Measurements from ENCODE around the gene IAPP. TPM values are rescaled to one million over a fixed set of nuclear protein-coding genes. Genes with fewer than 3 reads are reported as not detected.

The IAPP gene
- total and polyA plus RNA-seq, 9 of the 15 experiments (the other 6 are each of a cell fraction or from before 2014, with no cell fraction given): not detected

DNA sequence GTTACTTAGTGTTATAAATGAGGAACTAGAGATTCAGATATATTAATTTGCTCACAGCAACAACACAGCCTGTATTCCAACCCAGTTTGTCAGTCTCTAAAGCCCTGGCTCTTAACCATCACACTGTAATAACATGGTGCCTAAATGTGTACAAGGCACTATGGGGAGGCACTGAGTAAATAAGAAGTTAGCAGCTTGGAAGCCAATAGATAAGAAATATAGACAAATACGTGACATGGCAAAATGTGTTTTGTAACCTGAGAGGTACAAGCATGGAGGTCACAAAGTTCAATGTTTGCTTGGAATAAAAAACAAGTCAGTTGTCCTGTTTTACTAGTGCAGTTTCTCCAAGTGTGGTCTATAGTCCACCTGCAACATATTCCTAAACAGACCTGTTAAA lies 21.7 kb upstream of the IAPP start (continued):
- TF ChIP-seq, protein P1, sequence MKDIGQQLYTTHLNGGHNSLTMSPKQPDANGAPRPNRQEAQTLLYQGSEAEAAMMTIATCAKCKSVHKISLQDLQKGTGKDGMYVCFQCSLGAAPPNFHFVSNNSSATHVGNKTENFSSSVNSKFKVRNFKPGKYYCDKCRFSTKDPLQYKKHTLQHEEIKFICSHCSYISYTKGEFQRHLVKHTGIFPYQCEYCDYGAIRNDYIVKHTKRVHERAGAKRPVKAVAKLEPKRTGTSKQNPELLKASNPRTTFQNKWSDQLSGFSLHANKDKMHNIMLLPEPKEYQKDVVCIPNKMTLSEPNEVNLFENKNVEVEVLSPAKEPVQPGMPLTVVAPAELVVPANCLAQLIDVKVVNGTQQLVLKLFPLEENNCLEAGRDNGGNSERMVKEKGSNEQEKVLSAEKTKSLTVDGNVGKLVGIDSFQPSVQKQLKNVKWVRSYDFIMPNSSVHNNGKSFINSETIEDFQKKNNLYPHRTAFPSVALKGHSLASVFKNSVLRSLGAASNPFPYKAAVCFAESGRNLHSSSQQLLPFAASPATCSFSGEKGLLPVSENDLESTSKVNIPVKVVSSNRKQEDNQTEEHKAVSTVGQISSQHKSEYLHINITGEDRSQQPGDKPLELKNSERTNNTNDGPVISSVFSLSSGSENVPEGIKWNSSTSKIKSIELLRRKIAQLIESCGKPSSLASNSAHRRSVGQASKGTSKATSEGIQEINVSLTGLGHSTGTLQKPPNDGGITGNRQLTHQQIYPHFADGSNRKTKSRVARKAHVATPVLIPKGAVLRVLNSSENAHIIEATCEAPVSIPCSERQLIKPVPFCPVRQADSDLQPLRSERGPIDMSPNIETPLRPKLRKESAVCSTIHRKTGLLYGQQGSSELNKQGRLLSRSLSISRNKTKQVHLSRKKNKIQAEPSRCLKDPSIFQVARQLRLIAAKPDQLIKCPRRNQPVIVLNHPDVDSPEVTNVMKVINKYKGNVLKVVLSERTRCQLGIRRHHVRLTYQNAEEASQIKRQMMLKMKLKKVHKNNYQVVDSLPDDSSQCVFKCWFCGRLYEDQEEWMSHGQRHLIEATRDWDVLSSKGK (CRISPR knock-in tag; IDR thresholded peaks at IDR 0.05): no peak
- TF ChIP-seq TEAD1 (CRISPR knock-in tag; IDR thresholded peaks at IDR 0.05) (no peak), SRSF7 (optimal IDR thresholded peaks at IDR 0.05; ENCODE audit: low read depth, low read length) (no peak), MCM3 (IDR thresholded peaks at IDR 0.05) (no peak), CCAR2 (IDR thresholded peaks at IDR 0.05; ENCODE audit: low read depth, low read length) (no peak), ZNF354B (CRISPR knock-in tag; IDR thresholded peaks at IDR 0.05) (no peak), RBM14 (IDR thresholded peaks at IDR 0.05; ENCODE audit: borderline replicate concordance, insufficient read depth, low read depth, low read length) (no peak), HDGF (IDR thresholded peaks at IDR 0.05) (no peak), ZNF79 (CRISPR knock-in tag; IDR thresholded peaks at IDR 0.05; ENCODE audit: low read depth) (no peak)
- TF ChIP-seq, protein P2, sequence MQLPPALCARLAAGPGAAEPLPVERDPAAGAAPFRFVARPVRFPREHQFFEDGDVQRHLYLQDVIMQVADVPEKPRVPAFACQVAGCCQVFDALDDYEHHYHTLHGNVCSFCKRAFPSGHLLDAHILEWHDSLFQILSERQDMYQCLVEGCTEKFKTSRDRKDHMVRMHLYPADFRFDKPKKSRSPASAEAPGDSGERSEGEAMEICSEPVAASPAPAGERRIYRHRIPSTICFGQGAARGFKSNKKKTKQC (CRISPR knock-in tag; IDR thresholded peaks at IDR 0.05): no peak
- TF ChIP-seq, protein P3, sequence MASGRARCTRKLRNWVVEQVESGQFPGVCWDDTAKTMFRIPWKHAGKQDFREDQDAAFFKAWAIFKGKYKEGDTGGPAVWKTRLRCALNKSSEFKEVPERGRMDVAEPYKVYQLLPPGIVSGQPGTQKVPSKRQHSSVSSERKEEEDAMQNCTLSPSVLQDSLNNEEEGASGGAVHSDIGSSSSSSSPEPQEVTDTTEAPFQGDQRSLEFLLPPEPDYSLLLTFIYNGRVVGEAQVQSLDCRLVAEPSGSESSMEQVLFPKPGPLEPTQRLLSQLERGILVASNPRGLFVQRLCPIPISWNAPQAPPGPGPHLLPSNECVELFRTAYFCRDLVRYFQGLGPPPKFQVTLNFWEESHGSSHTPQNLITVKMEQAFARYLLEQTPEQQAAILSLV (tag; IDR thresholded peaks at IDR 0.05): no peak
- TF ChIP-seq, protein P4, sequence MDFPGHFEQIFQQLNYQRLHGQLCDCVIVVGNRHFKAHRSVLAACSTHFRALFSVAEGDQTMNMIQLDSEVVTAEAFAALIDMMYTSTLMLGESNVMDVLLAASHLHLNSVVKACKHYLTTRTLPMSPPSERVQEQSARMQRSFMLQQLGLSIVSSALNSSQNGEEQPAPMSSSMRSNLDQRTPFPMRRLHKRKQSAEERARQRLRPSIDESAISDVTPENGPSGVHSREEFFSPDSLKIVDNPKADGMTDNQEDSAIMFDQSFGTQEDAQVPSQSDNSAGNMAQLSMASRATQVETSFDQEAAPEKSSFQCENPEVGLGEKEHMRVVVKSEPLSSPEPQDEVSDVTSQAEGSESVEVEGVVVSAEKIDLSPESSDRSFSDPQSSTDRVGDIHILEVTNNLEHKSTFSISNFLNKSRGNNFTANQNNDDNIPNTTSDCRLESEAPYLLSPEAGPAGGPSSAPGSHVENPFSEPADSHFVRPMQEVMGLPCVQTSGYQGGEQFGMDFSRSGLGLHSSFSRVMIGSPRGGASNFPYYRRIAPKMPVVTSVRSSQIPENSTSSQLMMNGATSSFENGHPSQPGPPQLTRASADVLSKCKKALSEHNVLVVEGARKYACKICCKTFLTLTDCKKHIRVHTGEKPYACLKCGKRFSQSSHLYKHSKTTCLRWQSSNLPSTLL (IDR thresholded peaks at IDR 0.05): no peak
- TF ChIP-seq, protein P5, sequence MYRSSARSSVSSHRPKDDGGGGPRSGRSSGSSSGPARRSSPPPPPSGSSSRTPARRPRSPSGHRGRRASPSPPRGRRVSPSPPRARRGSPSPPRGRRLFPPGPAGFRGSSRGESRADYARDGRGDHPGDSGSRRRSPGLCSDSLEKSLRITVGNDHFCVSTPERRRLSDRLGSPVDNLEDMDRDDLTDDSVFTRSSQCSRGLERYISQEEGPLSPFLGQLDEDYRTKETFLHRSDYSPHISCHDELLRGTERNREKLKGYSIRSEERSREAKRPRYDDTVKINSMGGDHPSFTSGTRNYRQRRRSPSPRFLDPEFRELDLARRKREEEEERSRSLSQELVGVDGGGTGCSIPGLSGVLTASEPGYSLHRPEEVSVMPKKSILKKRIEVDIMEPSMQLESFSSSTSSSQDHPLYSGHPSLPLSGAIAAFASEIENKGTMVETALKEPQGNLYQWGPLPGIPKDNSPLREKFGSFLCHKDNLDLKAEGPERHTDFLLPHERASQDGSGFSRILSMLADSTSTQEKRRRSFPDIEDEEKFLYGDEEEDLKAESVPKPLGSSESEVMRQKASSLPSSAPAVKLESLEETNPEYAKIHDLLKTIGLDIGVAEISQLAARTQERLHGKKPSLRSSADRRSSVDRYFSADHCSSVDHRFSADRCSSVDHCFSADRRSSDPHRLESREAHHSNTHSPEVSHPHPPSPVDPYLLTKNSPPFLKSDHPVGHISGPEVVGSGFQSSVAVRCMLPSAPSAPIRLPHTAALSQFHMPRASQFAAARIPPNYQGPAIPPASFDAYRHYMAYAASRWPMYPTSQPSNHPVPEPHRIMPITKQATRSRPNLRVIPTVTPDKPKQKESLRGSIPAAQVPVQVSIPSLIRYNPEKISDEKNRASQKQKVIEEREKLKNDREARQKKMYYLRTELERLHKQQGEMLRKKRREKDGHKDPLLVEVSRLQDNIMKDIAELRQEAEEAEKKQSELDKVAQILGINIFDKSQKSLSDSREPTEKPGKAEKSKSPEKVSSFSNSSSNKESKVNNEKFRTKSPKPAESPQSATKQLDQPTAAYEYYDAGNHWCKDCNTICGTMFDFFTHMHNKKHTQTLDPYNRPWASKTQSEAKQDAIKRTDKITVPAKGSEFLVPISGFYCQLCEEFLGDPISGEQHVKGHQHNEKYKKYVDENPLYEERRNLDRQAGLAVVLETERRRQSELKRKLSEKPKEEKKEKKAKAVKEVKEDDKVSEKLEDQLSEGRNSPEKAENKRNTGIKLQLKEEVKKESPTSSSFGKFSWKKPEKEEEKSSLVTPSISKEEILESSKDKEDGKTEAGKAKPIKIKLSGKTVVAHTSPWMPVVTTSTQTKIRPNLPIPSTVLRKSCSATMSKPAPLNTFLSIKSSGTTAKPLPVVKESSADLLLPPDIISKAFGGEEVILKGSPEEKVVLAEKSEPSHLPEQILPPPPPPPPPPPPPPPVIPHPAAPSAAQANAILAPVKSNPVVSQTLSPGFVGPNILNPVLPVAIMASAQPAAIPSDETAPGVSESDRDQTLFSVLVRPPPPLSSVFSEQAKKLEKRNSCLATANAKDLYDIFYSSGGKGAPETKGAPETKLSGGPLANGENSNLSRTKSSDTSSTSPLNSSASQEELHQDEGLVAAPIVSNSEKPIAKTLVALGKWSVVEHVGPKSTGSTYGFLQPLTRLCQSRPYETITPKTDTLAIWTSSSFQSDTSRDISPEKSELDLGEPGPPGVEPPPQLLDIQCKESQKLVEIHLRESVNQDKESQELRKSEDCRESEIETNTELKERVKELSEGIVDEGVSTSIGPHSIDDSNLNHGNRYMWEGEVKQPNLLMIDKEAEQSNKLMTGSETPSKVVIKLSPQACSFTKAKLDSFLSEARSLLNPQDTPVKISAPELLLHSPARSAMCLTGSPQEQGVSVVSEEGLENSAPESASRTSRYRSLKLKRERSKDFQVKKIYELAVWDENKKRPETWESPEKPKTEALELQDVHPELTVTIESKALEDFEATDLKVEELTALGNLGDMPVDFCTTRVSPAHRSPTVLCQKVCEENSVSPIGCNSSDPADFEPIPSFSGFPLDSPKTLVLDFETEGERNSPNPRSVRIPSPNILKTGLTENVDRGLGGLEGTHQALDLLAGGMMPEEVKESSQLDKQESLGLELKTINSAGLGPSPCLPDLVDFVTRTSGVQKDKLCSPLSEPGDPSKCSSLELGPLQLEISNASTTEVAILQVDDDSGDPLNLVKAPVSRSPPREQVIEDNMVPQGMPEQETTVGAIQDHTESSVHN (IDR thresholded peaks at IDR 0.05; ENCODE audit: borderline replicate concordance in 1 of 2, low read depth in 1 of 2): no peak
